Stomach (tissue), 9 donors: ENCODE data around the gene CPSF4L. TPM values are rescaled to one million over a fixed set of nuclear protein-coding genes. Genes with fewer than 3 reads are reported as not detected.
A peak's percentile ranks its signal among the peaks of the same experiment; 100 is the strongest.

Experiments
- DNase-seq, 2 donors: peaks; one replicate each; pipeline versions ENCODE4 v3.0.0 to v3.0.0-alpha.2; 2013 to 2019
- H3K27ac ChIP-seq, 5 donors: fragments of 200-600 bp in 4 of 5; sonication (generic) in 4 of 5; one replicate each; pipeline ENCODE4 v1.5.1; 2013 to 2019; ENCODE audit warnings: mild to moderate bottlenecking in 1 of 5, moderate library complexity in 1 of 5
- H3K27me3 ChIP-seq, 3 donors: fragments of 200-600 bp; sonication (generic); one replicate each; pipeline ENCODE4 v1.5.1; 2017 to 2019; ENCODE audit warnings: mixed run types in 1 of 3
- H3K36me3 ChIP-seq, 4 donors: fragments of 200-600 bp; sonication (generic); 1 replicate in 3 of 4; 2 replicates in 1 of 4; pipeline ENCODE4 v1.5.1; 2016 to 2019
- H3K4me1 ChIP-seq, 4 donors: fragments of 200-600 bp; sonication (generic); one replicate each; pipeline ENCODE4 v1.5.1; 2016 to 2019
- H3K4me3 ChIP-seq, 4 donors: fragments of 200-600 bp; sonication (generic) in 3 of 4; one replicate each; pipeline ENCODE4 v1.5.1; 2016 to 2019; ENCODE audit warnings: mild to moderate bottlenecking in 1 of 4
- H3K9me3 ChIP-seq, 4 donors: fragments of 200-600 bp; sonication (generic); one replicate each; pipeline ENCODE4 v1.5.1; 2016 to 2019
- EP300 ChIP-seq: sonication (generic); formaldehyde crosslinking; IDR thresholded peaks from one replicate; pipeline ENCODE4 v1.6.1; 2017; ENCODE audit warnings: antibody characterized with exemption
- POLR2A ChIP-seq, 4 donors: fragments of 450-650 bp; IDR thresholded peaks; one replicate each; pipeline ENCODE4 v1.6.1; 2016; ENCODE audit warnings: antibody characterized with exemption in 4 of 4, control low read depth in 2 of 4, mild to moderate bottlenecking in 1 of 4, moderate library complexity in 1 of 4
- POLR2AphosphoS5 ChIP-seq, 3 donors: sonication (generic); formaldehyde crosslinking; IDR thresholded peaks; one replicate each; pipeline ENCODE4 v1.6.1; 2016; ENCODE audit warnings: antibody characterized with exemption in 3 of 3
- WGBS, 5 donors: extraction: QIAGEN DNeasy Blood & Tissue Kit in 3 of 5; methylation state at CpG; one replicate each; pipeline versions ENCODE4 v1.1.5 to v1.1.7; 2013 to 2018; 5-methylcytosine and 5-hydroxymethylcytosine counted together
- intact Hi-C: fragments of 100-400 bp; cut with DNase I; formaldehyde crosslinking; loops from one replicate; pipeline ENCODE4 v1.15.1; 2023; ENCODE audit warnings: low total_unique reads
- polyA plus RNA-seq, 3 donors: library from polyadenylated mRNA; stranded (reverse); fragments of 200-250 nt; gene quantifications; one replicate each; pipeline ENCODE4 v1.2.3, GENCODE V29; 2013
- total RNA-seq, 5 donors: library from RNA; depleted of rRNA; stranded (reverse); fragments of >200 nt; gene quantifications; one replicate each; pipeline versions ENCODE4 v1.1.0 to v1.2.3, GENCODE V29; 2014 to 2016
- TF ChIP-seq, protein P1 (sequence below), 7 experiments: fragments of 450-650 bp in 4 of 7; fragments of 200-600 bp in 3 of 7; sonication (generic) in 3 of 7; IDR thresholded peaks; one replicate each; pipeline ENCODE4 v1.5.1; 2016 to 2019; ENCODE audit warnings: antibody characterized with exemption in 7 of 7, control low read depth in 2 of 7, mild to moderate bottlenecking in 1 of 7
- donor health status: healthy with polysubstance abuse.
- donor health status: Bipolar disorder and iron deficiency.
- donor health status: healthy.

CPSF4L gene
- total and polyA plus RNA-seq, 8 donors: not detected

DNA sequence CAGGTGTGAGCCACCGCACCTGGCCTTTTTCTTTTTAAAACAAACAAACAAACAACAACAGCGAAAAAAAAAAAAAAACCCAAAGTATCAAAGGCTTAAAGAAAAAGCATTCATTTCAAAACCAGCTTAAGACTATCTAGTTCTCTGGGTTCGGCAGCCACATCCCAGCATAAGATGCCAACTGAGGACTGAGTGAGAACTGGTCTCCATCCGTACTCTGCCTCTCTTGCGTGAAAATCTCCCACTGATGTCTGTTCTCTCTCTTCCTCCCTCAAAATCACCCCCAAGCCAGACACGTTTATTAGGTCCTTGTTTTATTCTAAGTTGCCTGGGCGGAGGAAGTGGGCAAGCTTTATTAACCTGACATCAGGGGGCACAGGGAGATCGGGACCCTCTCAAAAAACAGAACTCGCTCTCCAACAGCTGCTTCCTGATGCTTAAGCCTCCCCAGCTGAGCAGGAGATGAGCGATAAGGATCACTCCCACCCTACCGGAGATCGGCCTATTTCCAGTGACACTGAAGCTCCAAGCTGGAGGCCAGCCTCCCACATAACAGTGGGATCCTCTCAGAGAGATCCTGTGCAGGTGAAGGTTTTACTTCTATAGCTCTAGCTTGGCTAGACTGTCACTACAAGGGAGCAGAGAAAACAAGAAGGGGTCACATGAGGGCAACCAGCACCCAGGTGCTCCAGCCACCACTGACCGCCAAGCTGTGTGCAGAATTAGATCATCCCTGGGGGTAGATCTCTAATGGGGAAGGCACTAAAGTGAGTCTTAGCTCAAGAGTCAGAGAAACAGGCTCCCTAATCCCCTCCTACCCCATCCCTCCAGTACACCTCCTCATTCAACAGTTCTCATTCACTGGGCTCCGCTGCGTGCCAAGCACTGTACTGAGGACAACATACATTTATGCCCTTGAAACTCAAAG lies 36.5 kb upstream of the CPSF4L start:
- H3K36me3 ChIP-seq: no peaks in the 10 kb centered on the region
- intact Hi-C loops: no loop called here
- peaks cover 59 to 92% (median 83%) of the 10 kb centered on the region in 4 donors for H3K4me1 ChIP-seq
- 50 to 62% (median 52%) methylated on average over 15 of the region's 15 CpGs for WGBS, 5 donors
- peak overlapping the region; percentile 34 to 77 (median 68) for H3K27ac ChIP-seq
- TF ChIP-seq POLR2AphosphoS5 (IDR thresholded peaks at IDR 0.05): no peak
- TF ChIP-seq EP300: no peak
- TF ChIP-seq, protein P1, sequence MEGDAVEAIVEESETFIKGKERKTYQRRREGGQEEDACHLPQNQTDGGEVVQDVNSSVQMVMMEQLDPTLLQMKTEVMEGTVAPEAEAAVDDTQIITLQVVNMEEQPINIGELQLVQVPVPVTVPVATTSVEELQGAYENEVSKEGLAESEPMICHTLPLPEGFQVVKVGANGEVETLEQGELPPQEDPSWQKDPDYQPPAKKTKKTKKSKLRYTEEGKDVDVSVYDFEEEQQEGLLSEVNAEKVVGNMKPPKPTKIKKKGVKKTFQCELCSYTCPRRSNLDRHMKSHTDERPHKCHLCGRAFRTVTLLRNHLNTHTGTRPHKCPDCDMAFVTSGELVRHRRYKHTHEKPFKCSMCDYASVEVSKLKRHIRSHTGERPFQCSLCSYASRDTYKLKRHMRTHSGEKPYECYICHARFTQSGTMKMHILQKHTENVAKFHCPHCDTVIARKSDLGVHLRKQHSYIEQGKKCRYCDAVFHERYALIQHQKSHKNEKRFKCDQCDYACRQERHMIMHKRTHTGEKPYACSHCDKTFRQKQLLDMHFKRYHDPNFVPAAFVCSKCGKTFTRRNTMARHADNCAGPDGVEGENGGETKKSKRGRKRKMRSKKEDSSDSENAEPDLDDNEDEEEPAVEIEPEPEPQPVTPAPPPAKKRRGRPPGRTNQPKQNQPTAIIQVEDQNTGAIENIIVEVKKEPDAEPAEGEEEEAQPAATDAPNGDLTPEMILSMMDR (IDR thresholded peaks at IDR 0.05): no peak
- TF ChIP-seq POLR2A (IDR thresholded peaks at IDR 0.05): no peak
- H3K27me3 ChIP-seq: no peaks in the 10 kb centered on the region
- no peak overlapping the region for H3K4me3 ChIP-seq
- H3K9me3 ChIP-seq: no peaks in the 10 kb centered on the region
- DNase-seq: no peak

DNA sequence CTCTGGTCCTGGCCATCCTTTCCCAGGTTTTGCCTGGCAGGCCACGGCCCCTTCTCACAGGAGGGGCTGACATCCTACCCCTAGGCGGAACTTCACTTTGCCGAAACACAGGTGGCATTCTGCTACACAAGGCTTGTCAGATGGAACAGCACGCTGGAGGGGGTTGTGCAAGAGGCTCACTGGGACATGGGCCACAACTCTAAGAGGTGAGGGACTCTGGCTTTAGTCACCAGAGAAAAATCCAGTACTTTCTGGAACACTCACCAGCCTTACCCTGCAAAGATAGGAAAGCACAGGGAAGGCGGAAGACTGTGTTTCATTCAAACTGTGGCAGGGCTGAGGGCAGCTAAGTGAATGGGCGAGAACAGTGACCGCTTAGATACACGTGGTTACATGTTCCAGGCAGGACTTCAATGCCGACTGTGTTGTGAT lies 31.8 kb upstream of the CPSF4L start:
- intact Hi-C loops: no loop called here
- DNase-seq: peak; percentile 84 to 85
- TF ChIP-seq, protein P1 (IDR thresholded peaks at IDR 0.05): no peak
- TF ChIP-seq EP300: peak; percentile 14
- TF ChIP-seq POLR2AphosphoS5 (IDR thresholded peaks at IDR 0.05): peak; percentile 56 to 95 (median 85)
- no peak for TF ChIP-seq POLR2A (IDR thresholded peaks at IDR 0.05)
- H3K4me3 ChIP-seq: peak overlapping the region in 1 of 4 donors; percentile 16
- H3K9me3 ChIP-seq: no peaks in the 10 kb centered on the region
- peak overlapping the region; percentile 83 to 95 (median 90) for H3K27ac ChIP-seq
- WGBS, 5 donors: 26 to 39% (median 33%) methylated on average over 6 to 9 of the region's 9 CpGs
- H3K4me1 ChIP-seq: peaks cover 78 to 95% (median 90%) of the 10 kb centered on the region in 4 donors
- H3K36me3 ChIP-seq: no peaks in the 10 kb centered on the region
- no peaks in the 10 kb centered on the region for H3K27me3 ChIP-seq

DNA sequence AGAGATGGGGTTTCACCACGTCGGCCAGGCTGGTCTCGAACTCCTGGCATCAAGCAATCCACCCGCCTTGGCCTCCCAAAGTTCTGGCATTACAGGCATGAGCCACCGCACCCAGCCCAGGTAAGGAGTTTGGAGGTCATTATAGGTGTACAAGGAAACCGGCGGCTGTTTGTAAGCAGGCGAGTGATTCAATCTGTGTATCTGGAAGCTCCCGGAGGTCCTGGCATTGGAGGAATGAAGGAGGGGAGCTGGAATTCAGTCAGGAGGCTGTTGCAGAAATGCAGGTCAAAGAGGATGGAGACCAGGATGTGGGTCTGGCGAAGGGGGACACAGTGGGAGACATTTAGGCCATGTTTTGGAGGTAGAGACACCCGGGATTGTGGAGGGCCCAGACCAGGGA lies 31.4 kb upstream of the CPSF4L start:
- peaks cover 78 to 95% (median 90%) of the 10 kb centered on the region in 4 donors for H3K4me1 ChIP-seq
- WGBS, 5 donors: 41 to 59% (median 50%) methylated on average over 10 to 11 of the region's 11 CpGs
- peak in 1 of 2 donors; percentile 54 for DNase-seq
- TF ChIP-seq EP300 (no peak), POLR2A (IDR thresholded peaks at IDR 0.05) (no peak), POLR2AphosphoS5 (IDR thresholded peaks at IDR 0.05) (no peak)
- TF ChIP-seq, protein P1 (IDR thresholded peaks at IDR 0.05): no peak
- H3K27ac ChIP-seq: peak overlapping the region; percentile 83 to 95 (median 90)
- H3K9me3 ChIP-seq: no peaks in the 10 kb centered on the region
- no peaks in the 10 kb centered on the region for H3K36me3 ChIP-seq
- no peaks in the 10 kb centered on the region for H3K27me3 ChIP-seq
- H3K4me3 ChIP-seq: peak overlapping the region in 1 of 4 donors; percentile 16
- intact Hi-C loops: no loop called here

DNA sequence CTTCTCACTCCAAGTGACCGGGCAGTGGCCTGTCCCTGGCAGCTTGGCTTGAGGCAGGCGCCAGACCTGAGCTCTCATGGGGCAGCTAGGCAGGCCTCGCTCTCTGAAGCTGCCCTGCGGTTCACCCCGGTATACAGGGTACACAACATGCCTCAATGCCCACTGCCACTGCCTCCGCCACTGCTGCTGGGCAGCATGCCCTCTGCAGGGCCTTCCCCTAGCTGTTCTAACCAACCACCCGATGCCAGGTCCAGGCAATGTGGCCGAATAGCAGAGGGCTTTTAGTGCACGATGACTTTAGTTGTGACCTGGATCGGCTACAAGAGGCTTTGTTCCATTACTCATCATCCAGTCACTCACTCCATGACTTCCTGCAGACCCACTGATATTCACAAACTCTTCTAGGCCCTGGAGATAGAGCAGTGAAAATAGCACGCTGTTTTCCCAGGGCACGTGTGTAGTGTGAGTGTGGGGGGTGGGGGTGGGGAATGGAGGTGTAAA lies 30.4 kb upstream of the CPSF4L start:
- peaks cover 84 to 96% (median 95%) of the 10 kb centered on the region in 4 donors for H3K4me1 ChIP-seq
- H3K9me3 ChIP-seq: no peaks in the 10 kb centered on the region
- 26 to 37% (median 31%) methylated on average over 10 to 12 of the region's 12 CpGs for WGBS, 5 donors
- H3K27ac ChIP-seq: peak overlapping the region; percentile 81 to 95 (median 90)
- intact Hi-C loops: no loop called here
- H3K4me3 ChIP-seq: peak overlapping the region in 2 of 4 donors; percentile 9 to 24
- TF ChIP-seq EP300 (no peak), POLR2AphosphoS5 (IDR thresholded peaks at IDR 0.05) (peak; percentile 26 to 40 (median 29))
- no peaks in the 10 kb centered on the region for H3K36me3 ChIP-seq
- H3K27me3 ChIP-seq: no peaks in the 10 kb centered on the region
- peak in 1 of 2 donors; percentile 68 for DNase-seq
